Psoas muscle (tissue), 8 donors: ENCODE data around the gene TMEM221. TPM values are rescaled to one million over a fixed set of nuclear protein-coding genes. Genes with fewer than 3 reads are reported as not detected.

Experiments used
- ATAC-seq, 4 donors: fragments of 200-7000 bp; cut with Tn5 transposase; one replicate each; pipeline ENCODE4 v1.9.1; 2020; ENCODE audit warnings: moderate library complexity in 3 of 4, mild to moderate bottlenecking in 2 of 4
- DNase-seq, 2 donors: peaks; one replicate each; pipeline ENCODE4 v3.0.0-alpha.2; 2020
- H3K27ac ChIP-seq: fragments of 200-600 bp; one replicate; pipeline ENCODE4 v1.8.0; 2022
- H3K27me3 ChIP-seq, 3 donors: fragments of 200-600 bp in 1 of 3; one replicate each; pipeline versions ENCODE4 v1.6.1 to v1.8.0; 2013 to 2022; ENCODE audit warnings: low read length in 2 of 3, mild to moderate bottlenecking in 2 of 3, moderate library complexity in 1 of 3; ENCODE audit not compliant: insufficient read depth in 3 of 3
- H3K36me3 ChIP-seq, 2 donors: fragments of 200-600 bp in 1 of 2; one replicate each; pipeline versions ENCODE4 v1.6.1 to v1.8.0; 2013 to 2022; ENCODE audit warnings: low read depth in 1 of 2, mild to moderate bottlenecking in 1 of 2, moderate library complexity in 1 of 2; ENCODE audit not compliant: insufficient read depth in 1 of 2
- H3K4me1 ChIP-seq: fragments of 200-600 bp; one replicate; pipeline ENCODE4 v1.8.0; 2022
- H3K4me3 ChIP-seq: fragments of 200-600 bp; one replicate; pipeline ENCODE4 v1.8.0; 2022; ENCODE audit warnings: mild to moderate bottlenecking
- H3K9me3 ChIP-seq: fragments of 200-600 bp; one replicate; pipeline ENCODE4 v1.8.0; 2022
- WGBS, 3 donors: extraction: QIAGEN DNeasy Blood & Tissue Kit; methylation state at CpG; one replicate each; pipeline versions ENCODE4 v1.1.6 to v1.1.7; 2013; 5-methylcytosine and 5-hydroxymethylcytosine counted together
- intact Hi-C, 2 donors: fragments of 100-400 bp; cut with DNase I; formaldehyde crosslinking; loops; one replicate each; pipeline versions ENCODE4 v1.11.0 to v1.14.2; 2022
- polyA plus RNA-seq, 3 donors: library from polyadenylated mRNA; stranded (reverse); fragments of 200-250 nt; gene quantifications; one replicate each; pipeline ENCODE4 v1.2.3, GENCODE V29; 2013
- total RNA-seq, 4 donors: library from RNA; stranded (reverse); fragmentation: NEBNext Ultra II Directional in 2 of 4; extraction: Animal tissue kit (Norgen Biotek cat#: 25700) in 2 of 4; gene quantifications; one replicate each; pipeline versions ENCODE4 v1.2.1 to v1.2.4, GENCODE V29; 2021 to 2023
- TF ChIP-seq, protein P1 (sequence below): fragments of 200-600 bp; IDR thresholded peaks from one replicate; pipeline ENCODE4 v1.8.0; 2022; ENCODE audit warnings: antibody characterized with exemption
- donor health status: healthy with polysubstance abuse.
- donor health status: DM: no; HTN: no; CAD: no; lungs with moderate emphysema.
- donor health status: Bipolar disorder and iron deficiency.
- donor health status: healthy.
- donor health status: DM: yes; HTN: yes; CAD: no.
- donor health status: DM: no; HTN: no; CAD: no.
- donor health status: DM: no; HTN: no; CAD: no.
- donor health status: DM: yes; HTN: yes; CAD: no.

Gene TMEM221
- total and polyA plus RNA-seq, 7 donors: 0.04 to 0.39 (median 0.25) TPM; not detected in 4

DNA sequence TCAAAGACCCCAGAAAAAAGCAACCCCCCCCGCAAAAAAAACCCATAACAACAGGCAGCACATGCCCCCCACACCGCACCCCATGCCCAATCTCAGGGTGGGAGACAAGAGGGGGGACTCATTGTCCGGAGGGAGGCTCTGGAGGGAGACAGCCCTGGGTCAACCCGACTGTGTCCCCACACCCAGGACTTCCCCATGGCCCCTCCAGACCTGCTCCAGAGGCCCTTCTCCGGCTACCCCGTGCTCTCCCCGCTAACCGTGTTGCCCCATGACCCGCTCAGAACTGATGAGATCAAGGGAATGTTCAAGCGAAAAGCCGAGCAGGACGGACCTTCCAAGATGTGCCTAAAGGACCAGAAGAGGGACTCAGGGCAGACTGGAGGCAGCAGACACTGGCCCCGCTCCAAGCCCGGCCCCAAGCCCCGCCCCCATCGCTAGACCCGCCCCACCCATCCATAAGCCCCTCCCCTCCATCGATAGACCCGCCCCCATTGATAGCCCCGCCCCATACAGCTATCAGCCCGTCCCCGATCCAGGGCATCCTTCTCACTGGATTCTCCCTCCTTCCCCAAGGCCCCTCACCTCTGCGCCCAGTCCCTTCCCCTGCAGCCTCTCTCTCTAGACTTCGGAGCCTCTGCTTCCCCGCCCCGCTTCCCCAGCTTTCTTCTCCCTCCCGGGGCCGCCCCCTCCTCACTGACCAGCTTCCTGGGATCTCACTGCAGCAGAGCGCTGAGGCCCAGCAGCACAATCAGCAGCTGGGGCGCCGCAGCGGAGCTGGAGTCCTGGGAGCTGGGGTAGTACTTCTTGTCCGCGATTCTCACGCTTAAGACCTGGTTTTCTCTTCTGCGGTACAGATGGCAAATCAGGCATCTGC lies 45.2 kb downstream of the TMEM221 start:
- intact Hi-C loops: no loop called here
- H3K9me3 ChIP-seq: no peaks in the 10 kb centered on the region
- DNase-seq (peak in 1 of 2 donors; percentile 44), ATAC-seq (peak; percentile 23 to 49 (median 44))
- TF ChIP-seq, protein P1, sequence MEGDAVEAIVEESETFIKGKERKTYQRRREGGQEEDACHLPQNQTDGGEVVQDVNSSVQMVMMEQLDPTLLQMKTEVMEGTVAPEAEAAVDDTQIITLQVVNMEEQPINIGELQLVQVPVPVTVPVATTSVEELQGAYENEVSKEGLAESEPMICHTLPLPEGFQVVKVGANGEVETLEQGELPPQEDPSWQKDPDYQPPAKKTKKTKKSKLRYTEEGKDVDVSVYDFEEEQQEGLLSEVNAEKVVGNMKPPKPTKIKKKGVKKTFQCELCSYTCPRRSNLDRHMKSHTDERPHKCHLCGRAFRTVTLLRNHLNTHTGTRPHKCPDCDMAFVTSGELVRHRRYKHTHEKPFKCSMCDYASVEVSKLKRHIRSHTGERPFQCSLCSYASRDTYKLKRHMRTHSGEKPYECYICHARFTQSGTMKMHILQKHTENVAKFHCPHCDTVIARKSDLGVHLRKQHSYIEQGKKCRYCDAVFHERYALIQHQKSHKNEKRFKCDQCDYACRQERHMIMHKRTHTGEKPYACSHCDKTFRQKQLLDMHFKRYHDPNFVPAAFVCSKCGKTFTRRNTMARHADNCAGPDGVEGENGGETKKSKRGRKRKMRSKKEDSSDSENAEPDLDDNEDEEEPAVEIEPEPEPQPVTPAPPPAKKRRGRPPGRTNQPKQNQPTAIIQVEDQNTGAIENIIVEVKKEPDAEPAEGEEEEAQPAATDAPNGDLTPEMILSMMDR: no peak
- 36 to 42% (median 36%) methylated on average over 34 to 35 of the region's 36 CpGs for WGBS, 3 donors
- no peak overlapping the region for H3K27ac ChIP-seq
- H3K4me1 ChIP-seq: no peaks in the 10 kb centered on the region
- peaks cover 0 to 11% (median 0%) of the 10 kb centered on the region in 3 donors for H3K27me3 ChIP-seq
- peak overlapping the region; percentile 65 for H3K4me3 ChIP-seq
- no peaks in the 10 kb centered on the region for H3K36me3 ChIP-seq

DNA sequence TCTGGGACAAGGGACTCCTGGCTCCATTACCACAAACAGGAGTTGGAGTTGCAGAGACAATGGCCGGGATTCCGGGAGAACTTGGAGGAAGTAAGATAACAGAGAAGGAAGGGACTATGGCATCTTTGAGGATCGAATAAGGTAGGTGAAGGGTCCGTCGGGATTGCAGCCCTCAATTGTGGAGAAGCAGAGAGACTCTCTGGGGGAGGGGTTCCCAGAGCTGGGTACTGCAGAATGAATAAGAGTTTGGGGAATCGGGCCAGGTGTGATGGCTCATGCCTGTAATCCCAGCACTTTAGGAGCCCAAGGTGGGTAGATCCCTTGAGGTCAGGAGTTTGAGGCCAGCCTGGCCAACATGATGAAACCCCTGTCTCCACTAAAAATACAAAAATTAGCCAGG lies 46.8 kb downstream of the TMEM221 start:
- Histone ChIP-seq H3K27ac (no peak overlapping the region), H3K36me3 (no peaks in the 10 kb centered on the region), H3K9me3 (no peaks in the 10 kb centered on the region), H3K4me1 (no peaks in the 10 kb centered on the region), H3K4me3 (no peak overlapping the region), H3K27me3 (peaks cover 0 to 11% (median 2%) of the 10 kb centered on the region in 3 donors)
- no peak for DNase-seq
- TF ChIP-seq, protein P1: no peak
- 73 to 86% (median 73%) methylated on average over 6 of the region's 6 CpGs for WGBS, 3 donors
- intact Hi-C loops: no loop called here
- ATAC-seq: no peak

DNA sequence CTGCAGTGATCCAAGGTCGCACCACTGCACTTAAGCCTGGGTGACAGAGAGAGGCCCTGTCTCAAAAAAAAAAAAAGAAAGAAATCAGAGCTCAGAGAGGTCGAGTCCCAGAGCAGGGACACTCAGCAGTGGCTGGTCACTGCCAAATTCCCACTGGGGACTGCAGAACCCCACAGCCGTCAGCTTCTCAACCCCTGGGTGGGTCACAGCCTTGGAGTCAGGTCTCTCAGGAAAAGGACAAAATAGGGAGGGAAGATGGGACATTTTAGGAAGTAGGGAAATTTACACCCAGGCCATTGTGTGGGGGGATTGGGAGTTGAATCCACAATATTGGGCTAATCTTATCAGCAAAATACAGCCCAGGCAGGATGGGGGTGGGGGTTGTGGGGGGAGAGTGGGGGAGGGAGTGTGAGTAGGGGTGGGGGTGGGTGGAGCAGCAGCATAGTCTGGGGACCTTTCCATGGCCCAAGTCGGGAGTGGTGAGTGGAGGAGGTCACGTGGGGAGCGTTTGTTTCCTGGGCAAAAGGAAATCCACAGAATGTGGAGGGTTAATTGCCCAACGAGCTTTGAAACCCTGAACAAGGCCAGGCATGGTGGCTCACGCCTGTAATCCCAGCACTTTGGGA lies 49.5 kb downstream of the TMEM221 start:
- Histone ChIP-seq H3K27ac (no peak overlapping the region), H3K36me3 (no peaks in the 10 kb centered on the region), H3K4me1 (no peaks in the 10 kb centered on the region), H3K9me3 (no peaks in the 10 kb centered on the region), H3K4me3 (no peak overlapping the region), H3K27me3 (peaks cover 0 to 24% (median 3%) of the 10 kb centered on the region in 3 donors)
- no peak for ATAC-seq
- TF ChIP-seq, protein P1: no peak
- intact Hi-C loops: no loop called here
- 53 to 63% (median 59%) methylated on average over 7 to 8 of the region's 8 CpGs for WGBS, 3 donors
- no peak for DNase-seq

DNA sequence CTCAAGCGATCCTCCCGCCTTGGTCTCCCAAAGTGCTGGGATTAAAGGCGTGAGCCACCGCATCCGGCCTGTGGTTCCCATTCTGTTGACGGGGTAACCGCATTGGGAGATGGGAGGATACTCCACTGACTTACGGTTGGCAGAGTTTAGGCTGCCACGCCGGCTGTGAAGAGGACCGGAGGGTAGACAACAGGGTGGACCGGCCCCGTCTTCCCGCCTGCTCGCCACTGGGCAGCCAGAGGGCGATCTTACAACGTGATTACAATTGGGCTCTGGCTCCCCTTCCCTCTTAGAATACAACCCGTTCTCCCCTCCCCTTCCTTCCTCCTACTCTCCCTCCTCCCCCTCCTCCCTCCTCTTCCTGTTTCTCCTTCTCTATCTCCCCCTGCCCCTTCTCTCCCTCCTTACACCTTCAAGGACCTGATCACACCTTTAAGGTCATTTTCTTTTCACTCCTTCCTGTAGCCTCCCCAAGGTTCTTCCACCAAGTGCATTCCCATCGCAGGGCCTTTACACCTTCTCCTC lies 53.5 kb downstream of the TMEM221 start:
- Histone ChIP-seq H3K27ac (no peak overlapping the region), H3K27me3 (peaks cover 0 to 40% (median 11%) of the 10 kb centered on the region in 3 donors), H3K36me3 (no peaks in the 10 kb centered on the region), H3K4me1 (peaks cover 5% of the 10 kb centered on the region), H3K4me3 (no peak overlapping the region), H3K9me3 (no peaks in the 10 kb centered on the region)
- 19 to 25% (median 22%) methylated on average over 17 to 19 of the region's 19 CpGs for WGBS, 3 donors
- DNase-seq: peak; percentile 71 to 78
- intact Hi-C loops: loop anchor here in 1 of 2 donors (2.0 kb wide), 1 partner anchor 72 kb away; no protein-coding TSS in a partner anchor
- TF ChIP-seq, protein P1: peak; percentile 63
- peak in 2 of 4 donors; percentile 26 to 43 for ATAC-seq
